Stimulated activated CD8-positive, alpha-beta memory T cell treated with anti-CD3 and anti-CD28 coated beads, Interleukin-12 subunit alpha, Interleukin-12 subunit beta, amount 100 ng/mL, for 4 hours (primary cell): ENCODE data around the gene TLR9.
"Not testable (repeated sequence)": the region's sequence is repeated elsewhere in the genome, so short reads cannot be mapped to it uniquely, and the experiment has no call there.

Experiments
- DNase-seq: peaks from one replicate; pipeline ENCODE4 v3.0.0-alpha.2; 2020; ENCODE audit warnings: low read depth

TLR9 gene

DNA sequence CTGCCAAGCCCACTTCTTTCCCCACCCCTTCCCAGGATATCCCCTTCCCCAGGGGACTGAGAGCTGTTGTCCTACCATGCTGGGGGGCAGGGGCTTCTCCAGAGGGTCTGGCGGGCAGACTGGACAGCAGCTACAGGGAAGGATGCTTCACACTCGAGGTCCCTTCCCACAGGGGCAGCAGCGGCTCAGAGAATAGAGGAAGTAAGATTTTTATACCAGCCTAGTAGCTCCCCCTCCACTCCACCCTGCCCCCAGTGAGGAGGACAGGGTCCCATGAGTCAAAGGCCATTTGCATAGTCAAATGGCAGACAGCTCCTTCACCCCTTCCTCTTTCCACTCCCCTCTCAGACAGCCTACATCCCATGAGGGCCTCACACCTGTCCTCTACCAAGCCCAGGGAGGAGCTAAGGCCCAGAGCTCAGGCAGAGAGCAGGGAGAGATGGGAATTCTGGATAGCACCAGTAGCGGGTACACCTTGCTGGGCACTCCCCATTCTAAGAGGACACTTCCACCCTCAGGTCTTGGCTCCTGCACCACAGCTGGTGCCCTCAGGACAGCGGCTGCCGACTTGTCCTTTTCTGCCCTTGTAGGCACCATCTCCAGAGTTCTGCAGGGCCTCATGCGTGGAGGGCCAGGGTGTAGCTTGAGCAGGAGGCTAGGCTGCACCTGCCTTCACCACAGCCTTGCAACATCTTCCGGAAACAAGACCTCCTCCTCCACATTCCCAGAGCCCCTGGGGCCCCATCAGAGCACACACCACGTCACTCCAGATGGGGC, at the start of gene TLR9:
Gene TLR9 (minus strand): TSS at position 194 of the 777 bp plus-strand sequence. CDS start 116 bp downstream, at position 78.
- no peak for DNase-seq

DNA sequence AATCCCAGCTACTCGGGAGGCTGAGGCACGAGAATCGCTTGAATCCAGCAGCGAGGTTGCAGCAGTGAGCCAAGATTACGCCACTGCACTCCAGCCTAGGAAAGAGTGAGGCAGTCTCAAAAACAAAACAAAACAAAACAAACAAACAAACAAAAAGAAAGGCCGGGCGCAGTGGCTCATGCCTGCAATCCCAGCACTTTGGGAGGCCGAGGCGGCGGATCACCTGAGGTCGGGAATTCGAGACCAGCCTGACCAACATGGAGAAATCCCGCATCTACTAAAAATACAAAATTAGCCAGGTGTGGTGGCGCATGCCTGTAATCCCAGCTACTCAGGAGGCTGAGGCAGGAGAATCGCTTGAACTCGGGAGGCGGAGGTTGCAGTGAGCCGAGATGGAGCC, 49.3 kb upstream of the TLR9 start:
- DNase-seq: not testable (repeated sequence)

- DNase-seq: no peak
Measured at GRCh38 chr3:52272831-52273230, 47.4 kb upstream of the TLR9 start.

GRCh38 chr3:52272172-52272571, 46.7 kb upstream of the TLR9 start:
- DNase-seq: not testable (repeated sequence)

DNA sequence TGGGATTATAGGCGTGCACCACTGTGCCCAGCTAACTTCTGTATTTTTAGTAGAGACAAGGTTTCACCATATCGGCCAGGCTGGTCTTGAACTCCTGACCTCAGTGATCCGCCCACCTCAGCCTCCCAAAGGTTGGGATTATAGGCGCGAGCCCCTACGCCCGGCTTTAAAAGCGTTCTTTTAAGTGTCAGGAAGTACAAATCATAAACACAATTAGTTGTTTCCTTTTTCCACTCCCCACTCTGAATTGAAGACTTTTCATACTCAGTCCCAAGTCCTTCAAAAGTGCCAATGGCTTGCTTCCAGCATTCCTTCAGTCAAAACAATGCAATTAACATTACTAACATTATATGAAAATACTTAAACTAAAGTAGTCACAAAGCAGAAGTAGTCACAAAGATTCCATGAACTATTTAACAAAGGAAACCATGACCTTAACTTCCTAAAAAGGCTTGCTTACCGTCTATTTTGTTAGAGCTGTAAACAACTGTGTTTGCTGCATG, 44.9 kb upstream of the TLR9 start:
- no peak for DNase-seq

DNA sequence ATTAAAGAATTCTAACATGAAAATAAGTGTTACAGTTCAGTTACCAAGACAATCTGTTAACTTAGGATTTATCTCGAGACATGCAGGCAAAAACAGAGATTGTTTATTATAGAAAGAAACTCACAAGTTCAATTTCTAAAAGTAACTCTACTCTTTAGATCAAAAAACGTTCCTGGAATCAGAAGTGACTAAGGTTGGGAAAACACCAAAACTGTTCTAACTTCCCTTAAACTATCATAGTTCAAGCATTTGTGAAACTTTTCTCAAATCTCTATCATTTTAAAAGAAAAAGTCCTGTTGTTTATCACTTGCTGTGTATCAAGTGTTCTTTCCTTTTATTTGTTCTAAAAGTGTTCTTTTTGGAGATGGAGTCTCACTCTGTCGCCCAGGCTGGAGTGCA, 44.3 kb upstream of the TLR9 start:
- DNase-seq: no peak

- no peak for DNase-seq
Measured at GRCh38 chr3:52268036-52268435, 42.6 kb upstream of the TLR9 start.

GRCh38 chr3:52265387-52265786, 39.9 kb upstream of the TLR9 start:
- DNase-seq: no peak

DNA sequence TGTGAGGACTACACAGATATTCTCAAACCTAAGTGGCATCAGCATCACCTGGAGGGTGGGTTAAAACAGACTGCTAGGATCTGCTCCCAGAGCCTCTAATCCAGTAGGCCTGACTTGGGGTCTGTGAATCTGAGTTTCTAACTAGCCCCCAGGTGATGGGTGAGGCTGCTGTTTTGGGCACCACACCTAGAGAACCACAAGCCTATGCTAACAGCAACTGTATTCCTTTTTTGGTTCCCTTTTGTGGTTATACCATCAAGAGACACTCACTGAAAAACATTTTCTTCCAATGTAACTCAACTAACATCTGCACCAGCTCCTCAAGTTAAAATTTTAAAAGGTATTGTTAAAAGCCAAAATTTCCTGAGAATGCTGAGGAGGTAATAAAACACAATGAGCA, 37.0 kb upstream of the TLR9 start:
- DNase-seq: no peak

DNA sequence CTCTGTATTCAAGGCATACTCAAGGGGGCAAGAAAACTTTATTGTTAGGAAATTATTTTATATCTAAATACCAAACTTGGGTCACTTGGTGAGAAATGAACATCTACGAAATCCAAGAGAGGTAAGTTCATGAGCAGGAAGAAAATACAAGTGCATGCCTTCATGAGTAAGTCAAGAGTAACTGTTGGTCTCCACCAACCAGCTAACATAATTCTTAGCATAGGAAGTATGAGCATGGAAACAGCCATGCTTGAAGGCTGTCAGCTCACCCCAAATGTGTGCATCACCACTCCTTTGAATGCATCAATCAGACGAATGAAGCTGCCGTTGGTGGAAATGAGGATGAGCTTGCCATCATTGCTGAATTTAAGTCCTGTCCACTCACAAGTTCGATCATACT, 34.0 kb upstream of the TLR9 start:
- no peak for DNase-seq

DNA sequence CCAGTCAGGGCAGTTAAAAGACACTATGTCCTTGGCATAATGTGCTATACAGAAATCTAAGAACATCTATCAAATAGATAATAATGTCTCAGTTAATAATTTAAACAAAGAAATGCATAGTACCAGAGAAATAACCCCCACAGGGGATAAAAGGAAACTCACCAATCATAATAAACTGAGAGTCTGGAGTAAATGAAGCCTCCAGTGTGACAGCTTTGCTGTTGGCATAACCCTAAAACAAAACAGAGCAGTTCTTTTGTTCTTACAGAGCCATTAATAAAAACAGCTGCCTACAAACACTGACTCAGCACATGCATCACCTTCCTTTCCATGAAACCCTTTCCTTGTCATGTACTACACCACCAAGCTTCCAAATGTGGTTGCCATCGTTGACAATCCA, 33.6 kb upstream of the TLR9 start:
- DNase-seq: no peak

GRCh38 chr3:52257911-52258310, 32.5 kb upstream of the TLR9 start:
- no peak for DNase-seq

DNA sequence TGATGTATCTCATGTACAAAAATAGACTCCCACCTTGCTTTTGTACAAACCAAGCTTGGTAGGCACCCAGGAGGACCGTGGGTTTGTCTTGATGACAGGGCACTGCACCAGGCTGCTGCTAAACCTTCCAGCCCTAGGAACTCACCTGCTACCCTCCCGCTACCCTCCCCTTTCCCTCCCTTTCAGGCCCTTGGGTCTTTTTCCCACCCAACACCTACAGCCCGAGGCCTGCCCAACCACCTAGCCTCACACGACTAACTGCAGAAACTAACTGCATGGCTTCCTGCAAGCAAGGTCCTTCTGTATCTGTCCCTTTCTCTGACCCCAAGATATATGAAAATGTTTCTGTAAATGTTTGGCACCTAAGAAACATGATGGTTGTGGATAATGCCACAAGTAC, 31.2 kb upstream of the TLR9 start:
- DNase-seq: no peak

DNA sequence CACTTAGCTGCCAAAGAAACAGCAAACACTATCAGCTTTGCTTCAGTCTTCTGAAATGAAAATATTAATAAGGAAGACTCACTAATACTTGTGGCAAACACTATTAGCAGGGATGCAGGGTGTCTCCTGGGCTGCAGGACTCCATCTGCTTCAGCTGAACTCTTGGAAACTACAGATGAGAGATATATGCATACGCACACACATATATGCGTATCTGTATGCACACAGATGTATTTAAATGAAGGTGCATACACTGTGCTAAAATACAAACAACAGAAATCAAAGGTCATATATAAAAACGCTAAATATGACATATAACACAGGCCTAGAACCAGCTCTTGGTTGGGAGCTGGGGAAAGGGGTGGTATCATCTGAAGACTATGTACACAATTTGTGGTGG, 30.7 kb upstream of the TLR9 start:
- no peak for DNase-seq

GRCh38 chr3:52254608-52255007, 29.2 kb upstream of the TLR9 start:
- DNase-seq: no peak

DNA sequence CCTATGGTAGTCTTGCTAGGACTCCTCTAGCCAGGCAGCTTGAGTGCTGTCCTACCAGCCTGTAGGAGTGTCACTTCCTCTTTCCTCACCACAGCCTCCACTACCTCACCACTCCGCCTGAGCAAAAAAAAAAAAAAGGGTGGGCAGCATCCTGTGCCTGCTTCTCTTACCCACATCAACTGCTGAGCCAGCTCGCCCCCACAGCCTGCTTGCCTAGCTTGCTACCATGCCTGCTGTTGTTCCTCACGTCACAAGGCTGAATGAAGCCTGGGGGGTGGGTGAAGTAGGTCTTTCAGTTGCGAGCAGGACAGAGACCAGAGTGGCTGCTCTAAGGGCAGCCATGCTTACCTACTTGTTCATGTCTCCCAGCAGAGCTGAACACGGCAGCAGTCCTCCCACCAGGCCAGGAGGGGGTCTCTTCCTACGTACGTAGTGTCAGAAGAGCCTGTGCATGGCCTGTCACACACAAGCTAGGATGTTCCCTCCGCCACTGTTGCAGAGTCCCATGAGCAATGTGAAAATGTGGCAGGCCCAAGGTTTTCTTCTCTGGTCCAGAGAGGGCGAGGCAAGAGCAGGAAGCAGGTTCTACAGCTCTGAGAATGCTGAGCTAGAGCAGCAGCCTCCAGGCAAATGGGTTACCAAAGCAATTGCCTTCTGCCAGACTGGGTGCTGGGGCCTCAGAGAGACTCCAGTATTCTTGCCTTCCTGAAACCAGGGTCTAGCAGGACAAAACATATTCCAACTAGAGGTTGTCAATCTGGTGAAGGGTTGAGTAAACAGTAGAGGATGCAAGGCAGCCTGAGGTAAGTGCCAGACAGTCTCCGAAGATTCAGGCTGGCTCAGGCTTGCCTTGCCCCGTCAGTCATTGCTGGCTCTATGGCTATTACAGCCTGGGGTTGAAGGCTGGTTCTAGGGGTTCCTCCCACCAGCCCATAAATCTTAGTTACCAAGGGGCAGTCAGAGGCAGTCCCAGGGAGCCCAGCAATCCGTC, 28.2 kb upstream of the TLR9 start:
- DNase-seq: peak; percentile 69

- no peak for DNase-seq
Measured at GRCh38 chr3:52250122-52250521, 24.7 kb upstream of the TLR9 start.

- no peak for DNase-seq
Measured at GRCh38 chr3:52249683-52250082, 24.2 kb upstream of the TLR9 start.

- no peak for DNase-seq
Measured at GRCh38 chr3:52248816-52249547, 23.5 kb upstream of the TLR9 start.

DNA sequence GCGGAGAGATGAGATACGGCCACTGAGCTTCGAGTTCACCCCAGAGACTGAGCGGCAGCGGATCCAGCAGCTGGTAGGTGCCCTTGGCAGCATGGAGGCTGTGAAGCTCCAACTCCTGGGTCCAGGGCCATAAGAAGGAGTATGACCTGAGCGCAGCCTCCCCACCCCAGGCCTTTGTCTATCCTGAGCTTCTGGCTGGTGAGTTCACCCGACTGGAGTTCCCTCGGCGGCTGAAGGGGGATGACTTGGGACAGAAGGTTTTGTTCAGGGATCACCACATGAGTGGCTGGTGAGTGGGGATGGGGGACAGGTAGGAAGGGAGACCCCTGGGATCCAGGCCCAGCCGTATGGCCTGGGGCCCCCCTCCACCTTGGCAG, 22.7 kb upstream of the TLR9 start:
- DNase-seq: no peak

DNA sequence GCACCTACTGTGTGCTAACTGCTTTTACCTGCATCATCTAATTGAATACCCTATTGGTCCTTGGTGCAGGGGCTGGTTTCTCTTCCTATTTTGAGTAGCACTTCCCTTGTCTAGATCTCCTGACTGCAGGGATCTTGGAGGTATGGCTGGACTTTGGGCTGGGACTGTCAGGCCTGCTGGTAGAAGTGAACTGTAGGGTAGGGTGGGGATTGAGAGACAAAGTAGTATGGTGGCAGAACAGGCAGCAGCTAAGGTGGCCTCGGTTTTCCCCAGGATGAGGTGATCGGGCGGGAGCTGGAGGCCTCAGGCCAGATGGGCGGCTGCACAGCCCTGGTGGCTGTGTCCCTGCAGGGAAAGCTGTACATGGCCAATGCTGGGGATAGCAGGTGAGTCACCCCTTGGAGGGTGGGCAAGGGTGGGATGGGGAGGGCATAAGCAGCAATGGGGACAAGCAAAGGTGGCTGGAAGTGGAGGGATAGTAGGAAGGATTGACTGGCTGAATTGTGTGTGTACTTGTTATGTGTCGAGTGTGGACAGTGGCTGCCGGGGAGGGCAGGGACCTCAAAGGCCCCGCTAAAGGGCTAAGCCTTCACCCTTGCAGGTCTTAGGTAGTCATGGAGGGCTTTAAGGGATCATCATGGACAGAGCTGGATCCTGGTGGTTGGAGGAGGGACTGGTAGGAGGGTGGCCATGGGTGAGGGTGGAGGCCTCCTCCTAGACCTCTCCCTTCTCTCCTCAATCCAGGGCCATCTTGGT, 22.1 kb upstream of the TLR9 start:
- no peak for DNase-seq
